Smooth muscle cell (in vitro differentiated cells): ENCODE results near the gene PITPNM2. TPM values are rescaled to one million over a fixed set of nuclear protein-coding genes. Genes with fewer than 3 reads are reported as not detected.

ENCODE experiments used
- DNase-seq: peaks from one replicate; lab custom pipeline; 2025; ENCODE audit not compliant: unreplicated experiment; lab: John Stamatoyannopoulos, UW
- H2AFZ ChIP-seq: fragments of 200-600 bp; sonication (generic); 2 replicates; pipeline ENCODE4 v1.6.0; 2016; ENCODE audit warnings: antibody characterized with exemption, low read depth, mild to moderate bottlenecking
- H3F3A ChIP-seq: fragments of 200-600 bp; sonication (generic); 2 replicates; pipeline ENCODE4 v1.6.0; 2017; ENCODE audit warnings: antibody characterized with exemption, low read depth
- H3K27ac ChIP-seq: fragments of 200-600 bp; sonication (generic); 2 replicates; pipeline ENCODE4 v1.5.1; 2016; ENCODE audit warnings: low read depth, mild to moderate bottlenecking
- H3K27me3 ChIP-seq: fragments of 200-600 bp; sonication (generic); 2 replicates; pipeline ENCODE4 v1.6.1; 2016; ENCODE audit warnings: low read depth, mild to moderate bottlenecking
- H3K36me3 ChIP-seq: fragments of 200-600 bp; sonication (generic); 2 replicates; pipeline ENCODE4 v1.5.1; 2016; ENCODE audit warnings: low read depth
- H3K4me1 ChIP-seq: fragments of 200-600 bp; sonication (generic); 2 replicates; pipeline ENCODE4 v1.5.1; 2016; ENCODE audit warnings: low read depth
- H3K4me2 ChIP-seq: fragments of 200-600 bp; sonication (generic); 2 replicates; pipeline ENCODE4 v1.6.0; 2016; ENCODE audit warnings: mild to moderate bottlenecking
- H3K4me3 ChIP-seq: fragments of 200-600 bp; sonication (generic); 2 replicates; pipeline ENCODE4 v1.5.1; 2016; ENCODE audit warnings: mild to moderate bottlenecking
- H3K79me2 ChIP-seq: fragments of 200-600 bp; sonication (generic); 2 replicates; pipeline ENCODE4 v1.6.0; 2016; ENCODE audit warnings: low read depth, mild to moderate bottlenecking
- H3K9ac ChIP-seq: fragments of 200-600 bp; sonication (generic); 2 replicates; pipeline ENCODE4 v1.6.0; 2016; ENCODE audit warnings: low read depth
- H3K9me3 ChIP-seq: fragments of 200-600 bp; sonication (generic); replicated peaks from 2 replicates; pipeline ENCODE4 v1.5.1; 2016; ENCODE audit warnings: low read depth
- H4K20me1 ChIP-seq: fragments of 200-600 bp; sonication (generic); 2 replicates; pipeline ENCODE4 v1.6.0; 2016; ENCODE audit warnings: low read depth
- WGBS: methylation state at CpG from one replicate; pipeline ENCODE4 v1.1.7; 2016; ENCODE audit warnings: low lambda C conversion rate; 5-methylcytosine and 5-hydroxymethylcytosine counted together
- polyA plus RNA-seq: library from polyadenylated mRNA; unstranded; fragments of >200 nt; fragmentation: Nextera tagmentation; extraction: Ambion mirVana; gene quantifications from 2 replicates; pipeline ENCODE4 v1.2.1, GENCODE V29; 2016
- total RNA-seq: library from RNA; depleted of rRNA; stranded (reverse); fragments of >200 nt; gene quantifications from 2 replicates; pipeline ENCODE4 v1.2.3, GENCODE V29; 2014
- TF ChIP-seq, protein P1 (sequence below): fragments of 200-600 bp; sonication (generic); IDR thresholded peaks from 2 replicates; pipeline ENCODE4 v1.5.1; 2017; ENCODE audit warnings: borderline replicate concordance, mild to moderate bottlenecking, antibody characterized with exemption; ENCODE audit not compliant: insufficient read depth, poor library complexity, severe bottlenecking

PITPNM2 gene
- total and polyA plus RNA-seq, 2 experiments from 2014 or later, result 1.3 to 1.7 TPM

DNA sequence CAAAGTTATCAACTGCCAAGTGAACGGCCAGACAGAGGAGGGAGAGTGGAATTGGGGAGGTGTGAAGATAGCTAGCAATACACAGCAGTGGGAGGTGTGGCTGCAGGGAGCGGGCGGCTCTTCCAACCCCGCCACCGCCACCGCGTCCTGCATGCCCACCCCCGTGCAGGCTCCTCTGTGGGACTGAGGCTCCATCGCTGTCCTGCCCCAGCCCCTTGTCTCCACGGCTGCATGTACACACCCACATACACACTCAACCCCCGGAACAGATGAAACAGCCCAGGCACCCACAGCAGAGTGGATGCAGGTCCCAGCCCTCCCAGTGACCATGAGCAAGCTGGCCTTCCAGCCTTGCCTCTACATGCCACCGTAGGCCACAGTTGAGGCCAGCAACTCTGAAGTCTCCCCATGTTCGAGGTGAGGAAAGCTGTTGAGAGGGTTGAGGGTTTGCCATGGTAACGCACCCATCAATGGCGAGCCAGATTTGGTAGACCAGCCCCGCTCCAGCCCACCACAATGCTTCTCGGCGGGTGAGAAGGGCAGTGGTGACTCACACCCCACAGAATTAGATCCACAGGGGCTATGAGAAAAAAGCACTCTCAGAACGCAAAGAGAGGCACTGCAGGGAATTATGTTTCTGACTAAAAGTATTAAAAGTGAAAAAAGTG is 39.3 kb downstream of the PITPNM2 start:
- WGBS, result 67% methylated on average over 15 of the region's 19 CpGs
- H3K4me2 ChIP-seq, result peak overlapping the region; percentile 13

DNA sequence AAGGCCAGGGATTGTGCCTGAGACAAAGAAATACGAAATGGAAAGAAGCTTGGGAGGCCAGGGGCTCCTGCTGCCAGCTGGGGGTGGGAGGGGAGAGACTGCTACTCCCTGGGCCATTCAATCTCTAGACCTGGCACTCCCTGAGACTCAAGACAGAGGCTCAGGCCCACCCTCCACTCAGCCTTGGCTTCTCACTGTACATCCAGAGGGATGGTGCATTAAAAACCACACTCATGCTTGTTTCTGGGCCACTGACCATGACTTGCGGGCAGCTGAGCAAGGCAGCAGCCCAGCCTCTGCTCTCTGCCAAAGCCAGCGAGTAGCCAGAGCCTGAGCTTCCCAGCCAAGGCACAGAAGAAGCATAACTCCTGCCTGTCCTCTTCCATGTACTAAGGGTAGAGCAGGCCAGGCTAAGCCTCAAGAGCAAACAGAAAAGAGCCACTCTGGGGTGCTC is 41.5 kb downstream of the PITPNM2 start:
- TF ChIP-seq, protein P1, sequence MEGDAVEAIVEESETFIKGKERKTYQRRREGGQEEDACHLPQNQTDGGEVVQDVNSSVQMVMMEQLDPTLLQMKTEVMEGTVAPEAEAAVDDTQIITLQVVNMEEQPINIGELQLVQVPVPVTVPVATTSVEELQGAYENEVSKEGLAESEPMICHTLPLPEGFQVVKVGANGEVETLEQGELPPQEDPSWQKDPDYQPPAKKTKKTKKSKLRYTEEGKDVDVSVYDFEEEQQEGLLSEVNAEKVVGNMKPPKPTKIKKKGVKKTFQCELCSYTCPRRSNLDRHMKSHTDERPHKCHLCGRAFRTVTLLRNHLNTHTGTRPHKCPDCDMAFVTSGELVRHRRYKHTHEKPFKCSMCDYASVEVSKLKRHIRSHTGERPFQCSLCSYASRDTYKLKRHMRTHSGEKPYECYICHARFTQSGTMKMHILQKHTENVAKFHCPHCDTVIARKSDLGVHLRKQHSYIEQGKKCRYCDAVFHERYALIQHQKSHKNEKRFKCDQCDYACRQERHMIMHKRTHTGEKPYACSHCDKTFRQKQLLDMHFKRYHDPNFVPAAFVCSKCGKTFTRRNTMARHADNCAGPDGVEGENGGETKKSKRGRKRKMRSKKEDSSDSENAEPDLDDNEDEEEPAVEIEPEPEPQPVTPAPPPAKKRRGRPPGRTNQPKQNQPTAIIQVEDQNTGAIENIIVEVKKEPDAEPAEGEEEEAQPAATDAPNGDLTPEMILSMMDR, result no peak
- H3K9ac ChIP-seq, result no peak overlapping the region
- H3K4me2 ChIP-seq, result no peak overlapping the region
- H3K27me3 ChIP-seq, result no peaks in the 10 kb centered on the region
- no peak overlapping the region for H3K4me3 ChIP-seq
- no peak overlapping the region for H3K27ac ChIP-seq
- no peak overlapping the region for H2AFZ ChIP-seq
- no peak for DNase-seq
- peaks cover 27% of the 10 kb centered on the region for H4K20me1 ChIP-seq
- H3K36me3 ChIP-seq, result no peaks in the 10 kb centered on the region
- H3F3A ChIP-seq, result no peaks in the 10 kb centered on the region
- peaks cover 5% of the 10 kb centered on the region for H3K4me1 ChIP-seq
- no peaks in the 10 kb centered on the region for H3K9me3 ChIP-seq
- WGBS, result 94% methylated on average over 3 of the region's 3 CpGs
- H3K79me2 ChIP-seq, result no peaks in the 10 kb centered on the region

More for the DNA sequence above, 39.3 kb downstream of the PITPNM2 start:
- Histone ChIP-seq H3K4me1 (peaks cover 5% of the 10 kb centered on the region), H3K4me3 (no peak overlapping the region), H2AFZ (no peak overlapping the region), H3K9me3 (no peaks in the 10 kb centered on the region), H3K9ac (no peak overlapping the region), H3K79me2 (no peaks in the 10 kb centered on the region), H4K20me1 (peaks cover 44% of the 10 kb centered on the region), H3K36me3 (no peaks in the 10 kb centered on the region), H3F3A (no peaks in the 10 kb centered on the region), H3K27ac (no peak overlapping the region), H3K27me3 (no peaks in the 10 kb centered on the region)
- no peak for DNase-seq
- TF ChIP-seq, protein P1, result no peak

DNA sequence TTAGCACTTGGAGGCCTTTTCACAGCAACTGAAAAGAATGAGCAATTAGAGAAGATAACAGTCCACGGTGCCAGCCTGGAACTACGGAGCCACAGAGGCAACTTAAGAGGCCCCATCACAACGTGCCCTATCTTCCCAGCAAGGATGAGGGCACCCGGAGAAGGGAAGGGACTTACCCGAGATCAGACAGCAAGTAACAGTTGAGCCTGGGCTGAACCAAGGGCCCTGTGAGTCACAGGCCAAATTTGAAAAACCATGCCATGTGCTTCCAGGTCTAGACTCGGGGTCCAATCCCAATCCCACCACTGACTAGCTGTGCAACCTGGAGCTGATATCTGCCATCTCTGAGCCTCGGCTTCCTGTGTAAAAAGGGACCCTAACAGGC is 42.2 kb downstream of the PITPNM2 start:
- Histone ChIP-seq H3F3A (no peaks in the 10 kb centered on the region), H3K27ac (no peak overlapping the region), H3K4me1 (peaks cover 5% of the 10 kb centered on the region), H3K27me3 (no peaks in the 10 kb centered on the region), H3K4me3 (no peak overlapping the region), H3K9ac (no peak overlapping the region), H3K4me2 (no peak overlapping the region), H3K9me3 (no peaks in the 10 kb centered on the region), H3K79me2 (no peaks in the 10 kb centered on the region), H4K20me1 (peaks cover 22% of the 10 kb centered on the region), H2AFZ (no peak overlapping the region), H3K36me3 (no peaks in the 10 kb centered on the region)
- 90% methylated on average over 7 of the region's 7 CpGs for WGBS
- TF ChIP-seq, protein P1, result no peak
- DNase-seq, result no peak
